ENCODE data around the gene SLC6A20.

SLC6A20 gene, protein sequence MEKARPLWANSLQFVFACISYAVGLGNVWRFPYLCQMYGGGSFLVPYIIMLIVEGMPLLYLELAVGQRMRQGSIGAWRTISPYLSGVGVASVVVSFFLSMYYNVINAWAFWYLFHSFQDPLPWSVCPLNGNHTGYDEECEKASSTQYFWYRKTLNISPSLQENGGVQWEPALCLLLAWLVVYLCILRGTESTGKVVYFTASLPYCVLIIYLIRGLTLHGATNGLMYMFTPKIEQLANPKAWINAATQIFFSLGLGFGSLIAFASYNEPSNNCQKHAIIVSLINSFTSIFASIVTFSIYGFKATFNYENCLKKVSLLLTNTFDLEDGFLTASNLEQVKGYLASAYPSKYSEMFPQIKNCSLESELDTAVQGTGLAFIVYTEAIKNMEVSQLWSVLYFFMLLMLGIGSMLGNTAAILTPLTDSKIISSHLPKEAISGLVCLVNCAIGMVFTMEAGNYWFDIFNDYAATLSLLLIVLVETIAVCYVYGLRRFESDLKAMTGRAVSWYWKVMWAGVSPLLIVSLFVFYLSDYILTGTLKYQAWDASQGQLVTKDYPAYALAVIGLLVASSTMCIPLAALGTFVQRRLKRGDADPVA

DNA sequence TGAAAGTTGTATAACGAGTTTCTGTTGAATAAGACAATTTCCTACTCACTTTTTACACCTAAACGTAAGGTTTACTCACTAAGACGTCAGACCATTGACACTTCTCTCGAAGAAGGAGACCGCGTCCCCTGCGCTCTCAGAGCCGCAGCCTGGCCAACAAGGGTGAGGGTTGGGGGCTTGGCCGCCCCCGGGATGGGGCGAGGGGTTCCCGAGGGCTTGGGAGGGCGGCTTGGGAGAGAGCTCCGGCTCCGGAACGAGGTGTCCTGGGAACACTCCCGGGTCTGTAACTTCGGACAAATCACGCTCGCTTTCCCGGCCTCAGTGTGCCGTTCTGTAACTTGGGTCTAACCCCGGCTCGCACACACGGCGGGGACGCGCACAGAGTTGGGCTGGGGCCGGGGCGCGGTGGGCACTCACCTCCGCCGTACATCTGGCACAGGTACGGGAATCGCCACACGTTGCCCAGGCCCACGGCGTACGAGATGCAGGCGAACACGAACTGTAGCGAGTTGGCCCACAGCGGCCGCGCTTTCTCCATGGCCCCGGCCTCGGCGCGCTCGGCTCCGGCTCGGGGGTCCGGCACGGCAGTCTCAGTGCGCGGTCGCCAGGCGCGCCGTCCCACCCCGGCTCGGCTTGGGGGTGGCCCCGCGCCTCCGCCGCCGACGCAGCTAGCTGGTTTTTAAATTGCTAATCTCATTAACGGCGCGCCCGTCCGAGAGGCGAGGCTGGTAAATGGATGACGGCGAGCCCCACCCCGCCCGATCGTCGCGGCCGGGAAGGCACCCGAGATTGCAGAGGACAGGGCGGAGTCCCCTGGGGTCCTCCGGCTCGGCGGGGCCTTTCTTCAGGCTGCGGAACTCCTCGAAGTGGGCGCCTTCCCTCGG lies at the start of gene SLC6A20:
TSS of gene SLC6A20 (minus strand) at position 655 of the 884 bp plus-strand sequence. CDS start at position 538, 117 bp downstream.
- TF ChIP-seq, protein P1, sequence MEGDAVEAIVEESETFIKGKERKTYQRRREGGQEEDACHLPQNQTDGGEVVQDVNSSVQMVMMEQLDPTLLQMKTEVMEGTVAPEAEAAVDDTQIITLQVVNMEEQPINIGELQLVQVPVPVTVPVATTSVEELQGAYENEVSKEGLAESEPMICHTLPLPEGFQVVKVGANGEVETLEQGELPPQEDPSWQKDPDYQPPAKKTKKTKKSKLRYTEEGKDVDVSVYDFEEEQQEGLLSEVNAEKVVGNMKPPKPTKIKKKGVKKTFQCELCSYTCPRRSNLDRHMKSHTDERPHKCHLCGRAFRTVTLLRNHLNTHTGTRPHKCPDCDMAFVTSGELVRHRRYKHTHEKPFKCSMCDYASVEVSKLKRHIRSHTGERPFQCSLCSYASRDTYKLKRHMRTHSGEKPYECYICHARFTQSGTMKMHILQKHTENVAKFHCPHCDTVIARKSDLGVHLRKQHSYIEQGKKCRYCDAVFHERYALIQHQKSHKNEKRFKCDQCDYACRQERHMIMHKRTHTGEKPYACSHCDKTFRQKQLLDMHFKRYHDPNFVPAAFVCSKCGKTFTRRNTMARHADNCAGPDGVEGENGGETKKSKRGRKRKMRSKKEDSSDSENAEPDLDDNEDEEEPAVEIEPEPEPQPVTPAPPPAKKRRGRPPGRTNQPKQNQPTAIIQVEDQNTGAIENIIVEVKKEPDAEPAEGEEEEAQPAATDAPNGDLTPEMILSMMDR (IDR thresholded peaks at IDR 0.05; ENCODE audit: control insufficient read depth, extremely low read depth, insufficient read depth), result no peak
- no peak within 1 kb of the TSS for H3K4me3 ChIP-seq (ENCODE audit: low read depth, low read length)
- no peak for DNase-seq (ENCODE audit: low read depth)

DNA sequence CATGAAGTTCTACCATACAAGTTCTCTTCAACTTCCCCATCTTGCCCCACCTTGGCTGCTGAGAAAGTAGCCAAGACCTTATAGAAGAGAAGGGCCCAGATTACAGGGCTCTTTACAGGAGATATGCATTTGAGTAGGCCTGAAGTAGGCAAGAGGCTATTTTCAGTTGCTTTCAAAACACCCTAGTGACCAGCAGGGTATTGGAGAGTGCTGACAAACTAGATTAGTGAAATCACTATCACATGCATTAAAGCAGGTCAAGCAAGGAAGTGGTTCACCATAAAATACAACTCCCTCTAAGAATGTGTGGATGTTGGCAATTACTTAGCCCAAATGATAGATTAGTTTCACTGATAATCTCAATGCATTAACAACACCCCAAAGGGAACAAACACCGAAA lies 48.3 kb upstream of the SLC6A20 start:
- TF ChIP-seq, protein P1 (IDR thresholded peaks at IDR 0.05; ENCODE audit: control insufficient read depth, extremely low read depth, insufficient read depth), result no peak
- DNase-seq (ENCODE audit: low read depth), result no peak

DNA sequence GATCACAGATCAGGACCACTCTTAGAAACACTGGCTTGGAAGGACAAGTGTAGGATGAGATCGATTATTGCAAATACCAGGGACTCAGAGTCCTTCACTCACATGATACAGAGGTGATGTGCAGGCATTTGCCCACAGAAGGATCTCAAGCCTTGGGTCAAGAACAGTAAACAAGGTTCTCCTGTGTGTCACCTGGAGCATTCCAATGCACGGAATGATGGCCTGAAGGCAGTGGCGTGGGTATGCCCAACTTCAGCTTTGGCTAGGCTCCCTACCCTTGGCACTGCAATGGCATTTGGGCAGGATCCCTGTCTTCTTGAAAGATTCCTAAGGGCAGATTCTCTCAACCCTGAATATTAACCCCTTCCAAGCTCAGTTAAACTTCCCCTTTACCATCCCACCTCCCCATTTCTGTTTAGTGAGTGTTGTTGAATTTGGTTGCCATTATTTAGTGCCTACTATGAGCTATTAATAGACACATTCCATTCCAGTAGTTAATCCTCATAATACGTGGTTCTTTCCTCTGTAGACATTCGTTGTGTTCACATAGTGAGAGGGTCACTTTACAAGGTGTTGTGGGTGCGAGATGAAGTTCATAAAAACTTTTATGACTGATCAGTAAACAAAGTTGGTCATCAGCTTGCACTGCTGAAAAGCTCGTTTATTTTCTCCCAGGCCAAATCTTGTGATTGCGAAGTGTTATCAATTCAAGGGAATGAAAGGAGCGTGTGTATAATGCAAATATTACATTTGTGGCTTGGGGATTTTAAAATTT lies 46.7 kb upstream of the SLC6A20 start:
- TF ChIP-seq, protein P1 (IDR thresholded peaks at IDR 0.05; ENCODE audit: control insufficient read depth, extremely low read depth, insufficient read depth), result no peak

More for the DNA sequence above, 48.3 kb upstream of the SLC6A20 start:
- H3K4me3 ChIP-seq (ENCODE audit: low read depth, low read length), result no peak overlapping the region

DNA sequence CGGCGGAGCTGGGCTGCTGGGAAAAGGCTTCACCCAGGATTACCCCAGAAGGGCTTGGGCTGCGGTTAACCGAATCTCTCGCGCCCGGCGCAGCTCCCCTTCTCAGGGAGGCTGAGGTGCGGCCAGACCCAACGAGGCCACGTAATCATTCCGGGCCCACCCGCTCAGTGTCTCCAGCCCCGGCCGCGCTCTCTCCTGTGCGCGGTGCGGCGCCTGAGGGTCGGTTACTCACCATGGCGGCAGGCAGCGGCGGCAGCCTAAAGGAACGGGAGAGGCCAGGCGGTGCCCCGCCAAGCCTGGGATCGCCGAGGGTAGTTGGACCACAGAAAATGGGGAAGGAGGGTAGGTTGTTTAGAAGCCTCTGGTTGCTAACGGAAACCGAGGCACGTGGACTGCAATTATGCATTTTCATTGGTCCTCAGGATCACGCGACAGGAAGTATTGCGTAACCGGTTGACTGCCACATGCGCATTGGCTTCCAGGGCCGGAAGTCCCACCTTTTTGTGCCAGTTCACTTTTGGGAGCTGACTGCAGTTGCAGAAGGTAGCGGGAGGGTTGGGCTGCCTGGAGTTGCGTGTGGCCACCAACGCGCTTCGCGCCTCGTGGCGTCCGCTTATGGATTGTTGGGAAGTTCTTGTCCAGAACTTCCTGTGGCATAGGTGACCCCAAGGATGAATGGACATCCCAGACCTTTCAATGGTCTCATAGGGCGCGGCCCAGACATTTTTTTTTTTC lies 45.6 kb upstream of the SLC6A20 start, which contains the start of gene LZTFL1:
TSS of gene LZTFL1 (minus strand) at position 363 of the 735 bp plus-strand sequence. CDS start at position 235, 128 bp downstream.
- TF ChIP-seq, protein P1 (IDR thresholded peaks at IDR 0.05; ENCODE audit: control insufficient read depth, extremely low read depth, insufficient read depth), result no peak
- H3K4me3 ChIP-seq (ENCODE audit: low read depth, low read length), result peak within 1 kb of the TSS; percentile 93
- peak; percentile 96 for DNase-seq (ENCODE audit: low read depth)

More for the DNA sequence above, 46.7 kb upstream of the SLC6A20 start:
- H3K4me3 ChIP-seq (ENCODE audit: low read depth, low read length), result no peak overlapping the region
- DNase-seq (ENCODE audit: low read depth), result peak; percentile 67

DNA sequence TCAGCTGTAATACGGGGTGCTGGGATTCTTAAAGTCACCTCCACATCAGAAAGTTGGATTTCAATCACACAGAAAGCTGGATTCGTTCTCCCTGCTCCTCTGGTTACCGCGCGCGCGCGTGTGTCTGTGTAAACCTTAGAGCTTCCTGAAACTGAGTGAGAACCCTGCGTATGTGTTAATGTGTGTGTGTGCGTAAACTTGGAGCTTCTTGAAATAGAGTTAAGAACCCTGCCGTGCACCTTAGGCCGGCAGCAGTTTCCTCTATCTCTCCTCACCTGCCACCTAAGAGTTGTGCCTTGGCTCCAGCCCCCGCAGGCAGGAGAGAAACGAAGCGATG lies 45.1 kb upstream of the SLC6A20 start:
- peak overlapping the region; percentile 93 for H3K4me3 ChIP-seq (ENCODE audit: low read depth, low read length)
- TF ChIP-seq, protein P1 (IDR thresholded peaks at IDR 0.05; ENCODE audit: control insufficient read depth, extremely low read depth, insufficient read depth), result no peak
- no peak for DNase-seq (ENCODE audit: low read depth)

Measured in LNCaP clone FGC (cell line).